HCT116 (cell line): ENCODE measurements around the gene RAB11FIP2.

Experiments
- CEBPB ChIP-seq: IDR thresholded peaks from 2 replicates; pipeline ENCODE4 v1.6.1; 2012; ENCODE audit warnings: low read depth
- EZH2 ChIP-seq: fragments of 200-600 bp; sonication (generic); IDR thresholded peaks from 2 replicates; pipeline ENCODE4 v1.6.1; 2017; ENCODE audit warnings: antibody characterized with exemption, mixed run types
- EZH2phosphoT487 ChIP-seq: fragments of 200-600 bp; IDR thresholded peaks from 2 replicates; pipeline ENCODE4 v1.6.1; 2018; ENCODE audit warnings: antibody characterized with exemption, borderline replicate concordance
- JUND ChIP-seq: IDR thresholded peaks from 2 replicates; pipeline ENCODE4 v1.6.1; 2012
- POLR2A ChIP-seq: IDR thresholded peaks from 2 replicates; pipeline ENCODE4 v1.7.0; 2011; ENCODE audit warnings: borderline replicate concordance; ENCODE audit not compliant: insufficient read depth, insufficient read length; ENCODE audit errors: extremely low read depth
- POLR2AphosphoS5 ChIP-seq: IDR thresholded peaks from 2 replicates; pipeline ENCODE4 v1.6.1; 2011; ENCODE audit warnings: mild to moderate bottlenecking, low read depth, low read length, moderate library complexity
- RAD21 ChIP-seq: IDR thresholded peaks from 2 replicates; pipeline ENCODE4 v1.6.1; 2012; ENCODE audit warnings: low read depth, mild to moderate bottlenecking
- YY1 ChIP-seq: IDR thresholded peaks from 2 replicates; pipeline ENCODE4 v1.6.1; 2011; ENCODE audit warnings: low read length, low read depth, moderate library complexity, mild to moderate bottlenecking; ENCODE audit not compliant: insufficient replicate concordance; ENCODE audit errors: extremely low read depth
- ZNF274 ChIP-seq: fragments of 200-500 bp; sonication (Bioruptor generic); IDR thresholded peaks from 2 replicates; pipeline ENCODE4 v1.6.1; 2014; ENCODE audit warnings: mild to moderate bottlenecking, low read depth, low read length, inconsistent platforms
- TF ChIP-seq, protein P1 (sequence below), 3 experiments: fragments of 200-600 bp in 1 of 3; sonication (generic) in 1 of 3; IDR thresholded peaks in 2 of 3; conservative IDR thresholded peaks in 1 of 3; 2 replicates each; pipeline ENCODE4 v1.5.1; 2012 to 2017; ENCODE audit warnings: low read depth in 2 of 3, low read length in 2 of 3, antibody characterized with exemption in 1 of 3, borderline replicate concordance in 1 of 3, control low read depth in 1 of 3, mild to moderate bottlenecking in 1 of 3, mixed read lengths in 1 of 3, mixed run types in 1 of 3, moderate library complexity in 1 of 3; ENCODE audit not compliant: insufficient read depth in 1 of 3
- TF ChIP-seq, protein P2 (sequence below): IDR thresholded peaks from 2 replicates; pipeline ENCODE4 v1.6.1; 2012

- TF ChIP-seq, protein P1, sequence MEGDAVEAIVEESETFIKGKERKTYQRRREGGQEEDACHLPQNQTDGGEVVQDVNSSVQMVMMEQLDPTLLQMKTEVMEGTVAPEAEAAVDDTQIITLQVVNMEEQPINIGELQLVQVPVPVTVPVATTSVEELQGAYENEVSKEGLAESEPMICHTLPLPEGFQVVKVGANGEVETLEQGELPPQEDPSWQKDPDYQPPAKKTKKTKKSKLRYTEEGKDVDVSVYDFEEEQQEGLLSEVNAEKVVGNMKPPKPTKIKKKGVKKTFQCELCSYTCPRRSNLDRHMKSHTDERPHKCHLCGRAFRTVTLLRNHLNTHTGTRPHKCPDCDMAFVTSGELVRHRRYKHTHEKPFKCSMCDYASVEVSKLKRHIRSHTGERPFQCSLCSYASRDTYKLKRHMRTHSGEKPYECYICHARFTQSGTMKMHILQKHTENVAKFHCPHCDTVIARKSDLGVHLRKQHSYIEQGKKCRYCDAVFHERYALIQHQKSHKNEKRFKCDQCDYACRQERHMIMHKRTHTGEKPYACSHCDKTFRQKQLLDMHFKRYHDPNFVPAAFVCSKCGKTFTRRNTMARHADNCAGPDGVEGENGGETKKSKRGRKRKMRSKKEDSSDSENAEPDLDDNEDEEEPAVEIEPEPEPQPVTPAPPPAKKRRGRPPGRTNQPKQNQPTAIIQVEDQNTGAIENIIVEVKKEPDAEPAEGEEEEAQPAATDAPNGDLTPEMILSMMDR (IDR thresholded peaks at IDR 0.05 in 2 of 3, conservative IDR thresholded peaks at IDR 0.05 in 1 of 3; ENCODE audit: borderline replicate concordance in 1 of 3, insufficient read depth in 1 of 3, low read depth in 2 of 3, low read length in 2 of 3), result no peak
- TF ChIP-seq EZH2phosphoT487, result no peak
- no peak for TF ChIP-seq CEBPB
- TF ChIP-seq RAD21, result no peak
- no peak for TF ChIP-seq POLR2A
- TF ChIP-seq ZNF274, result no peak
- TF ChIP-seq JUND, result no peak
- TF ChIP-seq EZH2, result no peak
- no peak for TF ChIP-seq YY1
- TF ChIP-seq POLR2AphosphoS5, result no peak
- TF ChIP-seq, protein P2, sequence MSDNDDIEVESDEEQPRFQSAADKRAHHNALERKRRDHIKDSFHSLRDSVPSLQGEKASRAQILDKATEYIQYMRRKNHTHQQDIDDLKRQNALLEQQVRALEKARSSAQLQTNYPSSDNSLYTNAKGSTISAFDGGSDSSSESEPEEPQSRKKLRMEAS, result no peak
Observed at GRCh38 chr10:118027397-118027796, 19.3 kb downstream of the RAB11FIP2 start.
